GM19467 (cell line): Measurements from ENCODE around the gene SLC3A2.

Experiments
- ATAC-seq: cut with Tn5 transposase; IDR thresholded peaks from one replicate; pipeline ENCODE4 v1.9.1; 2021; ENCODE audit warnings: mild to moderate bottlenecking, moderate library complexity; ENCODE audit not compliant: unreplicated experiment

Gene SLC3A2

DNA sequence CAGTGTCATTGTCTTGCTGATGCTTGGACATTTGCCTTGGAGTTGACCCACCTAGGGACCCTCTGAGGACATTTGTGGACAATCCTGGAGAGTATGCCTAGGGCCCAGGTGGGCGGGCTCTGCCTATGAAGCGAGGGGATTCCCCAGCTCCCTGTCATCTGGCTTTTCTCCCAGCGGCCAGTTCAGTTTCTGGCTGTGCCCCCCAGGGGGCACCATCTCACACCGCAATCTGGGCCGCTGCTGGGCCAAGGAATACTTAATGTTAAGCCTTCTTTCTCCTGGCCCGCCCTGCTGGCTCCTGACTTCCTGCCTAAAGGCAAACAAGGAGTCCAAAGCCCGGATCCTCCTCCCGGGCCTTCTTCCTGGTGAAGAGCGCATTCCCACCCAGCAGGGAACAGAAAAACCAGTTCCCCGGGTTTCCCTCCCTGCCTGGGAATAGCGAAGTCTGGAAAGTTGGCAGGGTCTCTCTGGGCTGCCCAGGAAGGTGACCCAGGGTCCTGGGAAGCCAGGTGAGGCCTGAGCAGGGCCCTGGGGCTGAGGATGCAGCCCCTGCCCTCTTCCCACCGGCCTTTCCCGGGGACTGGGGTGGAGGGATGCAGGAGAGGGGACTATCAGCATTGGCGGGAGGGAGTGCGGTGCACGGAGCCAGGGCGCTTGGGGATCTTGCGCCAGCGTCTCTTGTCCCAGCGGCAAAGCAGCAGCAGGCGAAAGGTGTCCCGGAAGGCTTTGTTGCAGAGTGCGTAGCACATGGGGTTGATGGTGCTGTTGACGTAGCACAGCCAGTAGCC lies 28.6 kb downstream of the SLC3A2 start:
- no peak for ATAC-seq

DNA sequence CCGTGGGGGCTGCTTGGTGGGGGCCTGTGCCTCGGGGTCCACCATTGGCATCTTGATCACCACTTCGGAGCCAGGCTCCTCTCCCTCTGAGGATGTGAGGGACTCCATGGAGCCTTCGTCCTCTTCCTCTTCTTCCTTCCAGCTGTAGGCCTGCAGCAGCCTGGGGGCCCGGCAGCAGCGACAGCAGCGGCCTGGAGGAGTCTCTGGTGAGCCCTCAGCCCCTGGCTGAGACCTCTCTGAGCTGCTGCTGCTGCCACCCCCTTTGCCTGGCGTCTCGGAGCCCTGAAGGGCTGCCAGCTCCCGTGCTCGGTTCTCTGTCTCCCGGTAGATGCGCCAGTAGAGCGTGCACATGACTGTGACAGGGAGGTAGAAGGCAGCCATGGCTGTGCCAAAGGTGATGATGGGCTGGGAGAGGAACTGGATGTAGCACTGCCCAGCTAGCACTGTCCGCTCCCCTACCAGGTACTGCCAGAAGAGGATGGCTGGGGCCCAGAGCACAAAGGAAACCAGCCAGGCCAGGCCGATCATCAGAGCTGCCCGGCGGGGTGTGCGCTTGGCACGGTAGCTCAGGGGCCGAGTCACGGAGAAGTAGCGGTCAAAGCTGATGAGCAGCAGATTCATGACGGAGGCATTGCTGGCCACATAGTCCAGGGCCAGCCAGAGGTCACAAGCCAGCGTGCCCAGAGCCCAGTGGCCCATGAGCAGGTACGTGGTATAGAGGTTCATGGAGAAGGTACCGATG lies 29.6 kb downstream of the SLC3A2 start:
- no peak for ATAC-seq

DNA sequence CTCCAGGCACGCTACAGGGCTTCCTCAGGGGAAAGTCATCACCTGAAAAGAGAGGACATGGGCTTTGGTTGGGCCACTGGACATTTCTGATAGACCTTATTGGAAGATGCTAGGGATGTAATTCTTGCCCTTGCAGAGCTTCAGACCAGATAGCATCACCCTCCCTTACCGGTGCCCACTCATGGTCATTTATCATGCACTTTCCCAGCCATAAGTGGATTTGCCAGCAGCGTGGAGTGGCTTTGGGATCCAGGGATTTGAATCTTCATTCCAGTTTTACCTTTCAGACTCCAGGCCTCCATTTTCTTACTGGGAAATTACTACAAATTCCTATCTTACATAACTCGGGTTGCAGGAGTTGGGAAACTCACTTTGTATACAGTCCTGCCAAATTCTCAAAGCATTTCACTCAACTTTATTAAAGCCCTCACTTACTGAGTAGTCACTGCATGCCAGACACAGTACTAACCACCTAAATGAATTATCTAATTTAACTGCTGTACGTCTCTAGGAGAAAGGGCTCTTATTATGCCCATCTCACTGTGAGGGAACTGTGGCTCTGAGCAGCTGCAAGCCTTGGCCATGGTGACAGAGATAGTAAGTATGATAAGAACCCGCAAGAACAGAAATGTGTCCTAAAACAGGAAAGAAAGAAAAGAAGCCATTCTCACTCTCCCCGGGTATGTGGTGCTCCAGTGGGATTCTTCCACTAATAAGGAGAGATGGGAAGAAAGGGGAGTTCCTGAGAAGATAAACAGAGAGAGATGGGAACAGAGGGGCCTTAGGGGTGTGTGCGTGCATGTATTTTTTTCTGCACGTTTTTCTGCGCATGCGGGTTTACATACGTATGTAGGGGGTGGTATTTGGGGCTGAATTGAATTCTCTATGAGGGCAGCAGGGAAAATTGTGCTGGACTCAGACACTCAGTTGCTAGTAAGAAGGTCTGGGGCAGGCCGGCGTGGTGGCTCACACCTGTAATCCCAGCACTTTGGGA lies 30.7 kb downstream of the SLC3A2 start:
- no peak for ATAC-seq

DNA sequence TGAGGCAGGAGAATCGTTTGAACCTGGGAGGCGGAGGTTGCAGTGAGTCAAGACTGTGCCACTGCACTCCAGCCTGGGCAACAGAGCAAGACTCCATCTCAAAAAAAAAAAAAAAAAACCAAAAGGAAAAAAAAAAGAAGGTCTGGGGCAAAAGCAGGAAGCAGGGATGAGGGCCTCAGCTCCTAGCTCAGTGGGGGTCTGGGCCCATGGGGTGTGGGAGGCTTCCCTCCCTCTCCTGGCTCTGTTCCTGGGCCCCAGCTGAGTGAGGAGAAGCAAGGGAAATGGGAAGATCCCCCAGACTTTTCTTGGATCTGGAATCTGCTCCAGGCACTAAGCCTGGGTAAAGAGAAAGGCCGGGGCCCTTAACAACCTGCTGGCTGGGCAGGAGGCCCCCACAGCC lies 31.6 kb downstream of the SLC3A2 start:
- no peak for ATAC-seq

DNA sequence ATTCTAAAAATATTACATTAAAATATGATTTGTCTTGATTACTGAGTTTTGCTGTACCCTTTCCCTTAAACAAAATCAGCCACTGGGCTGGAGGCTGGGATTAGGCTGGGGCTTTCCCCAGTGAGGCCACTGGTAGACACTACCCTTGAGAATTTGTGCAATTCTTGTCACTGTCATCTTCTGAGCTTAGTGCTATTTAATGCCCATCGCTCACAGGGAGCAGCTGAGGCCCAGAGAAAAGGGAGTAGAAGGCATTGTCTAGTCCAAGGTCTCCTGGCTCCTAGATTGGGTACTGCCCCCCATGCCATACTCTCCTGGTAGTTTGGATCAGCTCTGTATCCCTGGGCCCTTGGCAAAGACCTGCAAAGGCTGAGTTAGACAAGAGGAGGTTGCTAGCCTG lies 33.7 kb downstream of the SLC3A2 start:
- no peak for ATAC-seq

DNA sequence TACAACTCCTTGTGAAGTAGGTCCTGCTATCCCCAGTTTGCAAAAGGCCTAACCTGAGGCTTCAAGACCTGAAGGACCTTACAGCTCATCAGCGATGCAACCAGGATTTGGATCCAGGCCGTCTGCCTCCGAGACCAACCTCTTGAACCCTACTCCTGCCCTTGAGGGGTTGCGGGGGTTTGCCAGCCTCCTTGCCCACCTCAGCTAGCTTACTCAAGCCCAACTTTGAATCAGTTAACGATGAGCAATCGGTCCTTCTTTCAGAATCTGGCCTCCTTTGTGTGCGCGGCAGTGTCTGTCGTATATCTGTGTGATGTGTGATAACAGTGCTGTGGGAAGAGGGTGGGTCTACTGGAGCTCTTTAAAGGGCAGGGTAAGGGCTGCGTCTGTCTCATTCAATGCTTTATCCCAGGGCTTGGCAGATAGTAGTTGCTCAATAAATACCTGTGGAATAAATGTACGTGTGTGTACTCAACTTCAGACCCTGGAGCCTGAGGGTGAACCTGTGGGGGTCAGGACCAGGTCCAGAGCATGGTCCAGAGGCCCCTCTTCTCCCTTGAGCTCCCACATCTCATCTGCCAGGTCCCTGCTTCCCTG lies 37.3 kb downstream of the SLC3A2 start:
- ATAC-seq = no peak

DNA sequence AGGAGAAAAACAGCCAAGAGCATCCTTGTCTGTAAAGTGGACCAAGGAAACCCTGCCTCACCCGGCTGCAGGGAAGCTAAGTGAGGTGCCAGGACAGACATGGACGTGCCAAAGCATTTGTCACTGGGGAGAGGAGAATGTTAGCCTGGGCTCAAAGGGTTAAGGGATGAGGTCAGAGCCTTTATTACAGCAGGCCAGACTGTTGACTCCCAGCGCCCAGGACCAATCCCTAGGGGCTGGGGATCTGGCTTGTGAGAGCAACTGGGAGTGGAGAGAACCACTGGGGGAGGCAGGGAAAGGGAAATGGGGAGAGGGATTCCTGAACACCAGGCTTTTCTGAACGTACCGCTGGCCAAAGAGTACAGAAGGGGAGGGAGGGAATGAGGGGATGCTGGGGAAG lies 37.8 kb downstream of the SLC3A2 start:
- no peak for ATAC-seq

DNA sequence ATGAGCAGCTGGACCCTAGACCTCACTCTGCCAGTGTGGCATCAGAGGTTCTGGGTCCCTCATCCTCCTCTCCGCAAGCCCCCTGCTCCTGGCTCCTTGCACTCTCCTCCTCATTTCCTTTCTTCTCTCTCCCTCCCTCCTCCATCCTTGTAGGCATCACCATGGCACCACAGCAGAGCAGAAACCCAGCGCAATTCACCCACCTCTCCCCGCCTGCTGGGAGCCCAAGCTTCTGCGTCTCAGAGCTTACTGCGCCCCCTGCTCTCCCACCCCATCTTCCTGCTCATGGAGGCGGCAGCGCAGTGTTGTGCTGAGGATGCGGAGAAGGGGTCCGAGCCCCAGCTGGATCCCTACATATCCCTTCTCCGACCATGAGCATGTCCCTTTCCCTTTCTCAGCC lies 38.8 kb downstream of the SLC3A2 start:
- no peak for ATAC-seq

DNA sequence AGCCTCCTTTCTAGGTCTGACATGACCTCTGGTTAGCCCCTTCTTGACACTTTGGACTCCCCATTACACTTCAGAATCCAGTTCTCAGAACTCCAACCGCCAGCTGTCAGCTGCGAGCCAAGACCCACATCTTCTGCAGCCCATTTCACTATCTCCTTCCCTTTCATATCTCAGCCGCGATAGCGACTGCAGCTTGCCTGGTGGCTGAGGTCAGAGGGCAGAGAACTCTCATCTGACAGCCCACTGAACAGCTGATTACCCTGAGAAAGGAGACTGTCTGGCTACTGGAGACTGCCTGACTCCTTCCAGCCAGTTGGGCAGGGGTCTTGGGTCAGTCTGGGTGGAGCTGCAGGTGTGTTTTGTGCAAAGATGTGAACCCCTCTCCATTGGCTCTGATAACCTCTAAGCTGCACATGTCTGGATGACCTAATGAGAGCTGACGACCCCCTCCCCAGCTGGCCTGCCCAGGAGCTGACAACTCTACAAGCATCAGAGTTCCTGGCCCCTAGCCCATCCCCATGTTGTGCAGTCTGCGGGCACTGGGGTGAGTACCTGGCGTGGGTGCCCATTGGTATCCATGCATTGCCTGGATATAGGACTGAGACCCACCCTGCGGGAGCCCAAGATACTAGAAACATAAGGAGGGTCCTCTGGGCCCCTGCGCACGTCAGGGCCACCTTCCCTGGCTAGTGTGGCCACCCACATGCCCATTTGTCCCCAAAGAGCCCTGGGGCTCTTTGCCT lies 39.4 kb downstream of the SLC3A2 start:
- no peak for ATAC-seq

DNA sequence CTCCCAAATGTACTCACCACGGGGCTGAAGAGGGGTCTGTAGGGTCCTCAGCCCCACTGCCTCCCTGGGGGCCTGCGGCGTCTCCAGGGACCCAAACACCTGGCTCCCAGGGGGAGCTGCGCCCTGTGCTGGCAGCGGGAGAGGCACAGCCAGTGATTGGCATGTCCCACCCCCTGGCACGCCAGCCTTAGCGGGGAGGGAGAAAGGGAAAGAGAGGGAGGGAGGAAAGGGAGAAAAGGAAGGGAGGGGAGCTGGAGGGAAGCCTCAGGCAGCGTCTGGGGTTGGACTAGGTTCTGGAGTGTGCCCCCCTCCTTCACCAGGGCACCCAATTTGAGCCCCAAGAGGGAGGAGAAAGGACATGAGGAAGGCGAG lies 40.5 kb downstream of the SLC3A2 start, which contains the start of gene CHRM1:
Gene CHRM1, minus strand, starts transcription at position 163 of the 372 bp plus-strand sequence. CDS start 10,263 bp downstream, outside the sequence.
- no peak for ATAC-seq

DNA sequence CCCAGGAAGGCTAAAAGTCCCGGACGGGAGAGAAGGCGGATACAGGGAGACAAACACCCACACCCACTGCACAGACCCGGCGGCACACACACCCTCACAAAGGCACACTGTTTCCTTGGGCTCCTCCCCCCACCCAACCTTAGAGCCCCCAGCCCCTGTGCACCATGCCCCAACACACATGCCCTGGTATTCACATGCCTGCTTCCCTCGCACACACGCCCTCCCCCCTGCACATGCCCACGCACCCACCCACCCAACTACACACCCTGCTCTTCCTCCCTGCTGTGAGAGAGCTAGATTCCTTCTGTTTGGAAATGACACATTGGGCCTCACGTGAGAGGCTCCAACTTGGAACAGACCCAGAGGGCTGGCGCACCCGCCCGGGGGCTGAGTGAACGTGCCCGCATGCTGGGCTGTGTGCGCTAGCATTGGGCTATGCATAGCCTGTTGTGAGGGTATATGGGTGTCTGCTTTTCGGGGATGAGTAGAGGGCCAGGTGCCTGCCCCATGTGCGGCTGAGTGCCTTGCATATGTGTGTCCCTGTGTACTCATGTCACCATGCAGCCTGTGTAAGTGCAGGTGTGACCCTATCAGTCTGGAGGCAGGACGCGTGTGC lies 41.0 kb downstream of the SLC3A2 start:
- ATAC-seq = no peak

DNA sequence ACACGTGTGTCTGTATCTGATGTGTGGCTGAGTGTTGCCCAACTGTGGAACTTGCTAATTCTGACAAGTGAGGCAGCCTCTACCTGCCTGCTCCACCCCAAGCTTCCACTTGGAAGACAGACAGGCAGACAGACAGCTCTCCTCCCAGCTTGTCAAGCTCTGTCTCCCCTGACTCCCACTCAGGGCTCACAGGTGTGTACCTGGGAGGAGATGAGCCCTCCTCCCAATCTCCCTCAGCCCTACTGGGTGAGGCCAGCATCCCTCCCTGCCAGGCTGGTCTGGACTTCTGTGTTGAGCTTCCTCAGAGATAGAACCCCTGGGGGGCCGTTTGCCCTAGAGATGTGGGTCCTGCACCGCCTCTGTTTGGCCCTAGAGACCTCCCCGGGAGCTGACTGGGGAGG lies 41.5 kb downstream of the SLC3A2 start:
- no peak for ATAC-seq

DNA sequence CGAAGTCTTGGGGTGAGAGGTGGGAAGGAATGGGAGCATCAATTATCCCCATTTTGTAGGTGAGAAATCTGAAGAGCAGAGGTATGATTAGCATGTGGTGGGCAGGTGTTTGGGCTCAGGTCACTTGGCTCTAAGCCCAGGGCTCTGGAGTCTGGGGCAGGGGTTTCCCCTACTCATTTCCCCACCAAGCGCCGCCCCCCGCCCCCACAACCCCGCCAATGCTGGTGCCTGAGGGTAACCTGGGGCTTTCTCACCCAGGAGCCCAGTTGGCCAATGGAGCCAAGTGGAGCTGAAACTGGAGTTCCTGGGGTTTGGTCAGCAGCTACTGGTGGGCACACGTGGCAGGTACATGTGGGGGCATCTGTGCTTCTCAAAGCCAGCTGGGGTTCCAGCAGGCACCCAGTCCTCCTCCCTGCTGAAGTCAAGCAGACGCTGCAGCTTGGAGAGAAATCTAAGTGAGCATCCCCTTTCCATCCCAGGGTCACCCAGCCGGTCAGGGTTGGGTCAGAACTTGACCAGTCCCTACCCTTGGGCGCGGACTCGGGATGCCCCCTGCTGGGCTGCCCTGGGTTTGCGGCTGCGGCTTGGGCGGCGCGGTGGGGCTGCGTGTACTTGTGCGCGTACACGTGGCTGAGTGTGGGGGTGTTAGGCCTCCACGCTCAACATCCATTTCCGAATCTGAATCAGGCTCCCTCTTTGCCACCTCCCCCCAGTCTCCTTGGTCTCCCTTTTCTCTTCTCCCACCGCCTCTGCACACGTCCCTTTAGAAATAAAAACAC lies 42.1 kb downstream of the SLC3A2 start:
- ATAC-seq = no peak

DNA sequence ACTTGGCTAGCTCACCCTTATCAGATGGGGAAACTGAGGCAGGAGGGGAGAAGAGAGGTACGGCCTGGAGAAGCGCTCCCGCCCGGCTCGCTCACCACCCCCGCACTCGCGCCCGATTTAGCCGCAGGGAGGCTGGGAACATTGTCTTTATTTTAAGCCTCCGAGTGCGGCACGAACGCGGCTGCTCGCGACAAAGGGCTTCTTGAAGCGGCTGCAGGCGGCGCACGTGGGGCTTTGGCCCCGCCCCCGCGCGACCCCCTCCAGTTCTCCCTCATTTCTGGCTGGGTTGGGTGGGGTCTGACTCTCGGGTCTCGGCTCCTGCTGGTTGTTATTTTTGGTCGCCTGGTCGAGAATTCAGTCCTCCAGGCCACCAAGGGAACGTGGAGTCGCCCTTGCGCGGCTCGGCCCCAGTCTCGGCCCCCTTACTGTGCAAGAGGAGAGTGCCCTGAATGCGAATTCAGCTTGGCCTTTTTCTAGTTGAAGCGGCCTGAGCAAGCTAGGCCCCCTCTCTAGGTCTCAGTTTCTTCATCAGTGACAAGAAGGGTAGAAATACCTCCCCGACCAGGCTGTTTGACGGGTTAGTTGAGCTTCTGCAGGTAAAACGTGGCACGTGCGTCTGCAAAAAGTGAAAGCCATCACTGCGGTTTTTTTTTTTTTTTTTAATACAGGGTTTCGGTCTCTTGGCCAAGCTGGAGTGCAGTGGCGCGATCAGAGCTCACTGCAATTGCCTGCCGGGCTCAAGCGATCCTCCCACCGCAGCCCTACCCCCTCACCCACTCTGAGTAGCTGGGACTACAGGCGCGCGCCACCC lies 43.1 kb downstream of the SLC3A2 start:
- ATAC-seq = no peak

DNA sequence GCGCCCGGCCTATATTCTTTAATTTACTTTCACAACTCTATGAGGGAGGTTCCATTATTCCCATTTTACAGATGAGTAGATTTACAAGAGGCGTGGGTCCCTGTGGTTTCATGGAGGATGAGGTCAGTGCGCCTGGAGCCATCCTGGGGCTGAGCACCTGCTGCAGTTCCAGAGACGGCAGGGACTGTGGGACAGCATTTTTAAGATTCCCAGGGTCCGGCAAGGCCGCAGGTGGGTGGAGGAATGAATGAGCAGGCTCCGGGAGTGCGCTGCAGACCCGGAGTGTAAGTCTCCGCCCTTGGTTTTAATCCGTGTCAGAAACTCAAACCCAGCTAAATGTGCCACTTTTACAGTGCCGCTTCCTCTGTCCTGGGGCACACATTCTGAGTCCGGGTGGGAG lies 44.6 kb downstream of the SLC3A2 start:
- ATAC-seq = no peak

DNA sequence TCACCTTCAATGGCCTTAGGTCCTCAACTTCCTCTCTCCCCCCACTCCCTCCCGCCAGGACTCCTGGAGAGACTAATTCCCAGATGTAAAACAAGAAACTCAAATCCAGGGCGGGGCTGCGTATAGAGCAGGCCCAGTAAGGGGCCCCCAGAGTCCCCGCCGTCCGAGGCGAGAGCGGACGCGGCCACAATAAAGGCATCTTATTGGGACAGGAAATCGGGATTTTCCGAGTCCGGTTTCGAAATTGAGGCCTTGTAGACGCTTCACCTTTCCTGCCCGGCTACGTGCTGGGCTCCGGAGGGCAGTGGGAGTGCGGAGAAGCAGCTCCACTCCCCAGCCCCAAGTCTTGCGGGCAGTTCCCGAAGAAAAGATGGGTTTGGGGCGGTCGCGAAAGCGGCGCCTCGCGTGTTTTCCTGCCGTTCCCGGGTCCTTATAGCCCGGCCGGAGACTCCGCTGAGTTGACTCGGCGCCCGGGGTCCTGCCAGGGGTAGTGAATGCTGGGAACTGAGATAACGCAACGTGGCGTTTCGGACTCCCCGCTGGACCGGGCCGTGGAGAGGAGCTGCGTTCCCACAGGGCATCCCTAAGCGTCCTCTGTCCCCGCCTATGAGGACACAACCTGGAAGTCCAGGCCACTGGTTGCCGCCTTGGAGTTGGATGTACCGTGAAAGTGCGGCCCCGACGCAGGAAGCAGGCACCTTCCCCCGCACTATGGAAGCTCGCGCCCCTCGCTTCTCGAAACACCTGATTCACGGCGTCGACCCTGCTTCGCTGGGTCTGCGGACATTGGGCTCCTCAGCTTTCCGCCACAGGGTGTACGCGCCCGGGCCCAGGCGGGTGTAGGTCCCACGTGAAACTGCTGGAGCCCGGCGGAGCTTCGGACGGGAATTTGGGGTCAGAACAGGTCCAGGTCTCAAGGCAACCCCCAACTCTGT lies 45.3 kb downstream of the SLC3A2 start:
- no peak for ATAC-seq
